GM12891 (cell line): ENCODE measurements around the gene PAX7.

Experiments
- PAX5 ChIP-seq: IDR thresholded peaks from 2 replicates; pipeline ENCODE4 v1.6.1; 2011; ENCODE audit warnings: low read length, moderate library complexity, mild to moderate bottlenecking; ENCODE audit not compliant: insufficient read depth, severe bottlenecking
- POLR2A ChIP-seq: IDR thresholded peaks from 2 replicates; pipeline ENCODE4 v1.6.1; 2011; ENCODE audit warnings: low read depth, low read length, control low read depth
- POLR2AphosphoS5 ChIP-seq: IDR thresholded peaks from 2 replicates; pipeline ENCODE4 v1.6.1; 2011; ENCODE audit warnings: low read depth, low read length, control low read depth
- POU2F2 ChIP-seq: IDR thresholded peaks from 2 replicates; pipeline ENCODE4 v1.6.1; 2011; ENCODE audit warnings: low read depth, mild to moderate bottlenecking, control low read depth, low read length, moderate library complexity
- TAF1 ChIP-seq: IDR thresholded peaks from 2 replicates; pipeline ENCODE4 v1.6.1; 2011; ENCODE audit warnings: low read depth, low read length, control low read depth

- TF ChIP-seq POLR2A (no peak), TAF1 (no peak), POLR2AphosphoS5 (no peak), POU2F2 (no peak), PAX5 (no peak)
Measured at GRCh38 chr1:18635070-18635577, 4.5 kb downstream of the PAX7 start.
